HG03175 (cell line): ENCODE data around the gene C14orf180.

Experiments
- ATAC-seq: cut with Tn5 transposase; IDR thresholded peaks from one replicate; pipeline ENCODE4 v1.9.1; 2021; ENCODE audit warnings: mild to moderate bottlenecking, moderate library complexity; ENCODE audit not compliant: unreplicated experiment

The C14orf180 gene

GRCh38 chr14:104549536-104550339, 29.8 kb upstream of the C14orf180 start:
- ATAC-seq: no peak

DNA sequence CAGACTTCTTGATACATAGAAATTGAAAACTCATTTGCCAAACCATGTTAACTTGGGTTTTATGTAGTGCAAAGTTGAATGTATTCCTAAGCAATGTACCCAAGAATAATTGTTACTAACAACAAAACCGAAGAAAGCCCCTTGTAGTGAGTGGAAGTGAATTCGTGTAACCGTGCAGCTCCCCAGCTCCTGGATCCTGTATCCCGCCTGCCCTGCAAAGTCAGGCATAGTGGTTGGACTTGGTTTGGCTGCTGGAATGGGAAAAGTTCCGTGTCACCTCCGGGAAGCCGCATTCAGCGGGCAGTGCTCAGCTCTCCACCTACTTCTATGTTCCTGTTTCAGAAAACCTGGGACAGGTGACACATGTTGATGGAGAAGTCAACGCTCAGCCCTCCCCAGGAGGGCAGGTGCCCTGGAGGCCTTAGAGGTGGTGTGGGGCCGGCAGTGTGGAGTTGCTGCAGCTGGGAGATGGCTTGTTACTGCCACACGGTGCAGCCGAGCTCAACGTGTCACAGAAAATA, 29.2 kb upstream of the C14orf180 start:
- no peak for ATAC-seq

GRCh38 chr14:104550861-104551728, 28.5 kb upstream of the C14orf180 start:
- ATAC-seq: no peak

DNA sequence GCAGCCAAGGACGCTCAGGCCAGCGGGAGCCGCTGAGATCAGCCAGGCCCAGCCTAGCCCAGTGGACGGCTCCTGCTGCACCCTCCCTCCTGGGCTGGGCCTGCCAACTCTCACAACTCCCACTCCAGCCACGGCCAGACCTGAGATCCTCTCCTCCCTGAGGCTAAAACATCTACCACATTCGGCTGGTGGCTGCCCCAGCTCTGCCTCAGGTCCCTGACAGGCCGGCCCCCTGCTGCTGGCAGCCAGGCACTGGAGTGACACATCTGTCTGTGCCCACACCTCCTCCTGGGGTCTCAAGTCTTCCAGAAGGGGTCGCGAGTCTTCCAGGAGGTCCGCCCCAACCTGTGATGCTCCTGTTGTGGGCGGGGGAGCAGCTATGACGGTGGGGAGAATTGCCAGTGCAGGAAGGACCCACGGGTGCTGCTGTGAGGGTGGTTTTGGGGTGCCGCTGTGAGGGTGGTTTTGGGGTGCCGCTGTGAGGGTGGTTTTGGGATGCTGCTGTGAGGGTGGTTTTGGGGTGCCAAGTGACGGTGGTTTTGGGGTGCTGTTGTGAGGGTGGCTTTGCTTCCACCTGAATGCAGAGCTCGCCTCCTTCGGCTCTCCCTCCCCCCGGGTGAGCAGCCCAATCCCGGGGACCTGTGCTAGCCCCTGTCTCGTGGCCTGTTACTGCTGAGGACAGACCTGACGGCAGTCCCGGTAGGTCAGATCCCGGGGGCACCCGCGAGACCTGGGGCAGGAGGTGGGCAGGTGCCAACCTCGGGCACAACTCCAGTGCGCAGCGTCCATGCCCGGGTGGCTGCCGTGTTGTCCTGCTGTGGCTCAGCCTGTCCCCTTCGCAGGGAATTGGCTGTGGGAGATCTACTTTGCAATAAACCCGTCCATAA, 27.5 kb upstream of the C14orf180 start:
- ATAC-seq: no peak

GRCh38 chr14:104552738-104553125, 26.8 kb upstream of the C14orf180 start:
- no peak for ATAC-seq

- no peak for ATAC-seq
Observed at GRCh38 chr14:104553166-104554087, 26.1 kb upstream of the C14orf180 start.

- ATAC-seq: no peak
Observed at GRCh38 chr14:104554088-104554607, 25.4 kb upstream of the C14orf180 start.

GRCh38 chr14:104554608-104555429, 24.7 kb upstream of the C14orf180 start:
- no peak for ATAC-seq

DNA sequence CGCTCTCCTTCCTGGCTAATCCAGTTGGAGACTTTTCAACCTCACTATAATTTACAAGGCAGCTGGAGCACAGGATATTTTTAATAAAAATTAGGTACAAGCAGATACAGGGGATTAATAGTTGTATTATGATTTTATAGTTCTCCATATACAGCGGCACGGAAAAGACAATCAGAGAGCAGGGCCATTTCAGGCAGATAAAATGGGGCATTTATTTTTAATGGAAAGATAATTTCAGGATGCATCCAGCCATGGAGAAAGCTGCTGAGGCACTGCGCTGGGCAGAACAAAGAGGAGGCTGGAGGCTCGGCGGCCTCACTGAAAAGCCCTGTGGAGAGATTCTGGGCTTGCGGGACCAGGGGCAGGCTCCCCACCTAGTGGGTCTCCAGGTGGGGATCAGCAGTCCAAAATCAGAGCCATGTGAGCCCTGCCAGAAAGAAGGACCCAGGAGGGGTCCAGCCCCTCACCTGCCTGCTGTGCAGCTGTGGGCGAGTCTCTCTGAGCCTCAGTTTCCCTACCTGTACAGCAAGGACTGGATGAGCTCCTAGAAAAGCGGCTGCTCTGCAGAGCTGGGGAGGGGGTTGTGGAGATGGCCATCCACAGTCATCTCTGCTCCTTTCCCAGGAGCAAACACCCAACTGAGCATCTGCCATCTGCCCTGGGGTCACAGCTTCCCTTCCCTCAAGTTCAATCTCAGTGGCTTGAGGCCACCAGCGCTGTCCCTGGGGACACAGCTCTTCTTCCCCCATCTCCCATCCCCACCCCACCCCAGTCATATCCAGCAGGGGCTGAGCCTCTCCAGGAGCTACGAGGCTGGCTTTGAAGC, 23.9 kb upstream of the C14orf180 start:
- no peak for ATAC-seq

DNA sequence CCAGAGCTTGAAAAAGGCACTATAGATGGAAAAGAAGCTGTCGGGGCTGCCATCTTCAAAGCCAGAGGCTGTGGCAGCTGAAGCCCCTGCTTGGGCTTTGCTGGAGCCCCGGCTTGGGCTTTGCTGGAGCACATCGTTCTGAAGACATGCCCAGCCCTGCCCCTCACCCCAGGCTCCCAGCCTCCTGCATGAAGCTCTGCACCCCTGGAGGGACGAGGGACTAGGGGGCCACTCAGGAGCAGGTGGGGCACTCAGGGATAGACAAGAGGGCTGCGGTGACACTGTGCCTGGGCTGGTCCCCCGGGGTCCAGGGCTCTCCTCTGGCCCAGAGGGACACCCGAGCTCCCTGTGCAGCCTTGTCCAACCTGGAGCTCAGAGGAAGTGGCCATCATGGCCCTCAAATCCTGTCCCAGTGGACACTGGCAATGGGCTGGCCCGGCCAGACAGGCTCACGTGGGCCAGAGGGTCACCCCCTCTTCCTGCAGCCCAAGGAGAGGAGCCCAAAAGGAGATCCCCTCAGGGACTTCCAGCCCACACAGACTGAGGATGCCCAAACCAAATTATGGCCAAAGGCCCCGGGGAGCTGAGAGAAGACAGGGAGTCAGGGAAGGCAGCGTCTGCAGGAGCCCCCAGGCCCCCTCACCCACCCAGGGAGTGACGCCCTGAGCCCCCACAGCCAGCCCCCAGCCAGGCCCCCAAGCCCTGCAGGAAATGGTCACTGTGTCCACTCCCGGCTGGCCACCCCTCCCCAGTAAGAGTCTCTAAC, 23.1 kb upstream of the C14orf180 start:
- ATAC-seq: no peak

- no peak for ATAC-seq
Observed at GRCh38 chr14:104557086-104557485, 22.5 kb upstream of the C14orf180 start.

DNA sequence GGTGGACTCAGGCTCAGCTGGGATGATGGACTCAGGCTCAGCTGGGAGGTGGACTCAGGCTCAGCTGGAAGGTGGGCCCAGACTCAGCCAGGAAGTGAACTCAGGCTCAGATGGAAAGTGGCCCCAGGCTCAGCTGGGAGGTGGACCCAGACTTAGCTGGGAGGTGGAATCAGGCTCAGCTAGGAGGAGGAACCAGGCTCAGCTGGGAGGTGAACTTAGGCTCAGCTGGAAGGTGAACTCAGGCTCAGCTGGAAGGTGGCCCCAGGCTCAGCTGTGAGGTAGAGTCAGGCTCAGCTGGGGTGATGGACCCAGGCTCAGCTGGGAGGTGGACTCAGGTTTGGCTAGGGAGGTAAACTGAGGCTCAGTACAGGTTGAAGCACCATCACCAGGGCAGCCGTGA, 21.8 kb upstream of the C14orf180 start:
- ATAC-seq: no peak

GRCh38 chr14:104558231-104559027, 21.1 kb upstream of the C14orf180 start:
- ATAC-seq: no peak

GRCh38 chr14:104559028-104559803, 20.3 kb upstream of the C14orf180 start:
- ATAC-seq: no peak

DNA sequence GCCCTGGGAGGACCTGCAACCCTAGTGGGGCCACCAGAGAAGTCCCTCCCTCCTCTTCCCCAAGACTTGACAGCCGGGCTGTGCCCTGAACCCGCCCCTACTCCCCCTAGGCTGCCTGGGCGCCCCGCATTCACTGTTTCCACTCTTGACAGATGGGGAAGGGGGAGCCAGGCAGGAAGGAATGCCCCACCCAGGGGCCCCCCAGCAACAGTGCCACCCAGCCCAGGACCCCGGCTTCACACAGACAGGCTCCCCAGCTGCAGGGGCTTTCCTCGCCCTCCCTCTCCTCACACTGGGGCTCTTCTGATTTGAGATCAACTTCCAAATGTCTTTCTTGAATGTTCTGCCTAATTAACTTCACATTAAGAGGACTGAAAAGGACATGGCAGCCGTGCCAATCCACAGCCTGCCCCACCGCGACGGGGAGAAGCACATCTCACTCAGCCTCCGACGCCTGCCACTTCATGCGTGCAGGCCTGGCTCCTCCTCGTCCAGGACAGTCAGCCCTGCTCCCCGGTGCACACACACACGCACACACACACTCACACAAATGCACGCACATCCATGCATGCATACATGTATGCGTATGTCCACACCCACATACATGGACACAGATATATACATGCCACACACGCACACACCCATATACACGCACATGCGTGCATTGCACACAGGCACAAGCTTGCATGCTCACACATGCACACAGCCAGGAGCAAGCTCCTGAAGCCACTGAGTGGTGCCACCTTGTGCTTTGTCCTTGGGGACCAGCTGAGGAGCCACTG, 19.6 kb upstream of the C14orf180 start:
- no peak for ATAC-seq
